Activated naive CD4-positive, alpha-beta T cell treated with anti-CD3 and anti-CD28 coated beads for 36 hours (primary cell): ENCODE measurements around the gene ADSS2. TPM values are rescaled to one million over a fixed set of nuclear protein-coding genes. Genes with fewer than 3 reads are reported as not detected.
"Not testable (repeated sequence)": the region's sequence is repeated elsewhere in the genome, so short reads cannot be mapped to it uniquely, and the experiment has no call there.

Experiments used
- CTCF ChIA-PET: fragments of 350-600 bp; sonication (Branson Sonifier 250); formaldehyde crosslinking; loops from one replicate; lab custom pipeline; 2021; ENCODE audit warnings: antibody characterized with exemption; lab: Charles Lee
- DNase-seq: peaks from one replicate; pipeline ENCODE4 v3.0.0-alpha.2; 2020
- H3K27ac Mint-ChIP-seq: one replicate; pipeline ENCODE4 v1.8.0; 2021; ENCODE audit warnings: mild to moderate bottlenecking, mixed read lengths
- H3K27me3 Mint-ChIP-seq: one replicate; pipeline ENCODE4 v1.8.0; 2021; ENCODE audit warnings: low read depth, mixed read lengths
- H3K36me3 Mint-ChIP-seq: one replicate; pipeline ENCODE4 v1.8.0; 2021; ENCODE audit warnings: low read depth, mixed read lengths
- H3K4me1 Mint-ChIP-seq: one replicate; pipeline ENCODE4 v1.8.0; 2021; ENCODE audit warnings: low read depth, mixed read lengths
- H3K4me3 Mint-ChIP-seq: one replicate; pipeline ENCODE4 v1.8.0; 2021; ENCODE audit warnings: mild to moderate bottlenecking, moderate library complexity, mixed read lengths
- H3K9me3 Mint-ChIP-seq: one replicate; pipeline ENCODE4 v1.8.0; 2021; ENCODE audit warnings: mixed read lengths
- intact Hi-C: fragments of 100-400 bp; cut with micrococcal nuclease; formaldehyde crosslinking; loops from one replicate; pipeline ENCODE4 v1.15.1; 2023
- total RNA-seq, 2 experiments: library from RNA; stranded (reverse); gene quantifications; one replicate each; pipeline ENCODE4 v1.2.3, GENCODE V29; 2021

Gene ADSS2
- total RNA-seq, 2 experiments from 2014 or later, result 45.9 to 47.3 TPM

DNA sequence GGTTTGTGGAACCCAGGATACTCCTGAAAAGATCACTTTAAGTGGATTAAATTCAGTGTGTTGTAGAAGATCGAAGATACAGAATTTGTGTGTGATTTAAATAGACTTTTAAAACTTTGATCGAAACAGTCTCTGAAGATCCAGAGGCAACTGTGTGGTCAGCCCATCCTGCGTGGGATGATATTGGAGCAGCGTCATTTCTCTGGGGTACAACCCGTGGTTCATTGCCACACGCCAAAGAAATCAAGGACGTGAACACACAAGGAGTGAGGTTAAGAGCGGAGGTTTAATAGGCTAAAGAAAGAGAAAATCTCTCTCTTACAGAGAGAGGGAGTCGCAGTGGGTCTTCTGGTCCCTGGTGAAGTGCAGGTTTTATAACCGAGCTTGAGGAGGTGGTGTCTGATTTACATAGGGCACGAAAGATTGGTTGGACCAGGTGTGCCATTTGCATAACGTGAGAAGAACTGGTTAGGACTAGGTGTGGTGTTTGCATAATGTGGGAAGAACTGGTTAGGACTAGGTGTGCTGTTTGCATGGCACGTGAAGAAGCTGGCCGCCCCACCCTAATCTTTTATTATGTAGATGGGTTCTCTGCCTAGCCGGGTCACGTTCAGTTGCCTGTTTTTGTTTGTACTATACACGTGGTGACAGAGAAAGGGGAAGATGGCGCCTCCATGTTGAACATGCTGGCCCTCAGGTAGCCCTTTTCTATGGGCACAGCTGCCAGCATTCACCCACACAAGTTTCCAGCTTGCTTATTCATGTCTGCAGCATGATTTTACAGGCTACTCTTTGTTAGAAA lies 82.3 kb downstream of the ADSS2 start:
- Mint-ChIP-seq H3K27me3 (no peaks in the 10 kb centered on the region), H3K27ac (no peak overlapping the region), H3K4me3 (no peak overlapping the region), H3K9me3 (peaks cover 9% of the 10 kb centered on the region), H3K36me3 (no peaks in the 10 kb centered on the region), H3K4me1 (no peaks in the 10 kb centered on the region)
- CTCF ChIA-PET, result no interaction called here
- no peak for DNase-seq
- intact Hi-C loops, result no loop called here

GRCh38 chr1:244368279-244368678 lies 83.4 kb downstream of the ADSS2 start:
- Mint-ChIP-seq H3K4me3 (no peak overlapping the region), H3K27ac (no peak overlapping the region), H3K9me3 (peaks cover 10% of the 10 kb centered on the region), H3K4me1 (no peaks in the 10 kb centered on the region), H3K36me3 (no peaks in the 10 kb centered on the region), H3K27me3 (no peaks in the 10 kb centered on the region)
- CTCF ChIA-PET, result no interaction called here
- no peak for DNase-seq
- intact Hi-C loops, result no loop called here

DNA sequence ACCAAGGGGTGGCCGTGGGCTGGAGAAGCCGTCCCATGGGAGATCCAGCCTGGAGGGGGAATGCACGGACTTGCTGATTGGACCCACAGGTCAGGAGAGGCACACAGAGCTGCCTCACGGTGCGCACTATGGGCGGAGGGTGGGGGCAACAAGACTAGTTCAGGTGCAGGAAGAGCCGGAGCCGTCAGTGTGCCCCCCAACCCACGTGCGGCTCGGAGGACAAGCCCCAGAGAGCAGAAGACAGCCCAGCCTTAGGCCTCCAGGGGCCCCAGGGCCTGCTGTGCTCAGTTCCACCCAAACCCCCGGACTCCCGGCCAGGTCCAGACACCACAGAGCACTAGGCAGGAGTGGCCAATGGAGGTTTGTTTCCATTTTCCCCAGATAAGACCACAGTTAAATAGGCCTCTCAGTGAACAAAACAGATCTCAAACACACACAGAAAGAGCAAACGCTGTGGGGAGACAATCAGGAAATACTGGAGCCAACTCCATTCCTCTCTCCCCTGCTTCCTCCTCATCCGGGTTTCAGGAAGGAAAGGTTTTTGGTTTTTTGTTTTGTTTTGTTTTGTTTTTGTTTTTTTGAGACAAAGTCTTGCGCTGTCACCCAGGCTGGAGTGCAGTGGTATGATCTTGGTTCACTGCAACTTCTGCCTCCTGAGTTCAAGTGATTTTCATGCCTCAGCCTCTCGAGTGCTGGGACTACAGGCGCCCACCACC lies 84.2 kb downstream of the ADSS2 start:
- H3K27ac Mint-ChIP-seq, result no peak overlapping the region

GRCh38 chr1:244365809-244366208 lies 85.9 kb downstream of the ADSS2 start:
- CTCF ChIA-PET, result no interaction called here
- H3K27me3 Mint-ChIP-seq, result no peaks in the 10 kb centered on the region
- H3K9me3 Mint-ChIP-seq, result peaks cover 10% of the 10 kb centered on the region
- no peak overlapping the region for H3K27ac Mint-ChIP-seq
- no peaks in the 10 kb centered on the region for H3K4me1 Mint-ChIP-seq
- H3K4me3 Mint-ChIP-seq, result no peak overlapping the region
- no peaks in the 10 kb centered on the region for H3K36me3 Mint-ChIP-seq
- no peak for DNase-seq
- intact Hi-C loops, result no loop called here

More for the DNA sequence above, 84.2 kb downstream of the ADSS2 start:
- Mint-ChIP-seq H3K36me3 (no peaks in the 10 kb centered on the region), H3K27me3 (no peaks in the 10 kb centered on the region), H3K9me3 (peaks cover 10% of the 10 kb centered on the region), H3K4me1 (no peaks in the 10 kb centered on the region), H3K4me3 (no peak overlapping the region)
- intact Hi-C loops, result no loop called here
- CTCF ChIA-PET, result no interaction called here
- no peak for DNase-seq

DNA sequence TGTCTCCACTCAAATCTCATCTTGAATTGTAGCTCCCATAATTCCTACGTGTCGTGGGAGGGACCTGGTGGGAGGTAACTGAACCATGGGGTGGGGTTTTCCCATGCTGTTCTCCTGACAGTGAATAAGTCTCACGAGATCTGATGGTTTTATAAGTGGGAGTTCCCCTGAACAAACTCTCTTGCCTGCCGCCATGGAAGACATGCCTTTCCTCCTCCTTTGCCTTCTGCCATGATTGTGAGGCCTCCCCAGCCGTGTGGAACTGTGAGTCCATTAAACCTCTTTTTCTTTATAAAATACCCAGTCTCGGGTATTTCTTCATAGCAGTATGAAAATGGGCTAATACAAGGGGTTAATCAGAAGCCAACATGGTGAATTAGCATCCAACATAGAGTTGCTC lies 86.4 kb downstream of the ADSS2 start:
- DNase-seq, H3K27ac Mint-ChIP-seq, H3K4me3 Mint-ChIP-seq, H3K36me3 Mint-ChIP-seq, H3K27me3 Mint-ChIP-seq, CTCF ChIA-PET, intact Hi-C loops, H3K4me1 Mint-ChIP-seq: not testable (repeated sequence)
- H3K9me3 Mint-ChIP-seq, result peaks cover 10% of the 10 kb centered on the region

DNA sequence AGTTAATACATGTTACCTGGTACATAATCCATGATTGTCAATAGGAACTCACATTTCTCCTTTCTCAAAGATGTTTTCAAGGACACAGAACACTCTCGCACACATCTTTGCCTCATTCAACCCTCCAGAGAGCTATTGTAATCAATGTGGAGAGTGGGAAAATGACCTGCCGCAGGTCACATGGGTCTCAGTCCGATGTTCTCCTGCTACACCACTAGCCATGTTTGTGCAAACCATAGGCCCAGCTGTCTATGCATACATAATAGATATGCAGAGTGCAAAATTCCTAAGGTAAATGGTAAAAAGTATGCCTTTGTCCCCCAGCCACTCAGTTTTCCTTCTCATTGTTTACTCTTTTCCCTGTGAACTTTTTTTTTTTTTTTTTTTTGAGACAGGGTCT lies 89.2 kb downstream of the ADSS2 start:
- no peak overlapping the region for H3K27ac Mint-ChIP-seq
- CTCF ChIA-PET, result no interaction called here
- no peaks in the 10 kb centered on the region for H3K27me3 Mint-ChIP-seq
- peaks cover 10% of the 10 kb centered on the region for H3K9me3 Mint-ChIP-seq
- no peak overlapping the region for H3K4me3 Mint-ChIP-seq
- intact Hi-C loops, result no loop called here
- DNase-seq, result no peak
- H3K36me3 Mint-ChIP-seq, result no peaks in the 10 kb centered on the region
- H3K4me1 Mint-ChIP-seq, result no peaks in the 10 kb centered on the region

DNA sequence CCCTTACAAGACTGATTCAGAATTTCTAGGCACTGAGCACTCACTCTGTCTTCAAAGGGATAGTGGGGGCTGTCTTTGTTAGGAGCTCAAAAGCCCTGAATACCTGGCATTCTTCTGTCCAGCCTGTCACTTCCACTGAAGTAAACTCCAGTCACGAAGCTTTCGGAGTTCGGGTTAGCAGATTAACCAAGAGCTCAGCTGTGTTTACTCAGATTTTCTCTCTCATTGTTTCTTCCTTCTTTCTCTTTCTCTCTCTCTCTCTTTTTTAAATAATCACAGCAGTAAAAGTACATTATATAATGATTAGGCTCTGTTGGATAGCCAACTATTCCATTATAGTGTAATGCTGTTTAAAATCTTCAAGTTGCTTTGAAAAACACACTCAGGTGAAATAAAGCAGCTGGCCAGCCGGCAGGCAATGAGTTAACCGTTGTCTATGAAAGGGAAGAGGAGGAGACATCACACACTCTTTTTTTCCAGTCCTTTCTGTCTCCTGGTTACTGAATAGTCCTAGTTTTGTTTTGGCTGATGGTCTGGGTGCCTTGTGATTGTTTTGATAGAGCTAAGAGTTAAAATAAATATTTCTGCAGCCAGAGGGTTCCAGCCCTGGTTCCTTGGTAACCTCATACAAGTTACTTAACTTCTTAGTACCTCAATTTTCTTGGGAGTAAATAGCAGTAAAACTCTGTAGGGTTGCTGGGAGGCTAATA lies 89.8 kb downstream of the ADSS2 start:
- H3K27ac Mint-ChIP-seq, result no peak overlapping the region
- CTCF ChIA-PET, result no interaction called here
- H3K4me1 Mint-ChIP-seq, result no peaks in the 10 kb centered on the region
- no peaks in the 10 kb centered on the region for H3K27me3 Mint-ChIP-seq
- intact Hi-C loops, result no loop called here
- H3K36me3 Mint-ChIP-seq, result no peaks in the 10 kb centered on the region
- no peak for DNase-seq
- no peak overlapping the region for H3K4me3 Mint-ChIP-seq
- peaks cover 10% of the 10 kb centered on the region for H3K9me3 Mint-ChIP-seq

Other genes starting within 250 kb of the ADSS2 start
- under 1 TPM; 0.17 TPM for gene CATSPERE, start 9.4 kb upstream of the ADSS2 start, total RNA-seq
- 10 to 100 TPM; 31.7 to 32.5 TPM for gene DESI2, start 201.2 kb upstream of the ADSS2 start, total RNA-seq